ENCODE results near the gene IDI1.
"Not testable (repeated sequence)": the region's sequence is repeated elsewhere in the genome, so short reads cannot be mapped to it uniquely, and the experiment has no call there.

The IDI1 gene

DNA sequence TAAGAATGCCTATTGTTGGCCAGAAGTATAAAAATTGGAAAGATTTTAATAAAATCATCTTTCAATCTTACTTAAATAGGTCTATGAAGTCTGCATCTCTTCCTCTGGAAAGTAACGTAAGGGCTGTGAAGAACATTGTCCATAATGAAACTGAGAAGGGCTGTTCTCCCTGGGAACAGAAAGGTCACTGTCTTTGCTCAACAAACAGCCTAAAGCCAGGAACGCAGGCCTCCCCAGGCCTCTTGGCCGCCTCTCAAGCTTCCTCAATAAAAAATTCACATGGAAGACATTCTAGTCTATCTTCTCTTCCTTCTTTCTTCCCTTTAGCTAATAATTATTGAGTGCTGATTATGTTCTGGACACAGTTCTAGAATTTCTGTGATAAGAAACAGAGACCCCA lies 14.2 kb downstream of the IDI1 start:
- DNase-seq (ENCODE audit: low read depth, low spot score) = no peak

DNA sequence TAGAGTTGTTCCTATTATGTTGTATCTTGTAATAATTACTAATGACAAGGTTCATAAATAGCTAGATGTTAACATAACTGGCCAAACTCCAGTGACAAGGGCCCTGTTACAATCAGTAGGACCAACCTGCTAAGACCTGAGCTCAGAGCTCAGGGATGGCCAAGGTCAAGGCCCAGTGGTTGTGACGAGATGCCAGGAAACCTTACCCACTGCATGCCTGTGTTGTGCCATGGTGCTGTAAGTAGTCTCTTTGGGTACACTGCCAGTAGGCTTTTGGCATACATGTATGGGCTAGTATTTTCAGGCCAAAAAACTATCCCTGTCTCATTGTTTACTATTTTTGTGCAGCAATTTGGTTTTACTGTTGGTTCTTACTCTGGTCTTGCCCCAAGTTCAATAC lies 15.3 kb downstream of the IDI1 start:
- DNase-seq (ENCODE audit: low read depth, low spot score) = no peak

DNA sequence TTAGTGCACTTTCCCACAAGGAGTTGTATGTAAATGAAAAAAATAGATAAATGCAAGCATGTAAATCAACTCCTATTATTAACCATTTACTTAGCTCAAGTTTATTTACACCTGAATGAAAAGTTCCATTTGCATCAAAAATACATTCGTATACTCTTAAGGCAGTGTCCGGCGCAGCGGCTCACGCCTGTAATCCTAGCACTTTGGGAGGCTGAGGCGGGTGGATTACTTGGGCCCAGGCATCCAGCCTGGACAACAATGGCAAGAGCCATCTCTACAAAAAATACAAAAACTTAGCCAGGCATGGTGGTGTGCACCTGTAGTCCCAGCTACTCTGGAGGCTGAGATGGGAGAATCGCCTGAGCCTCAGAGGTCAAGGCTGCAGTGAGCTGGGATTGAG lies 19.1 kb downstream of the IDI1 start:
- DNase-seq (ENCODE audit: low read depth, low spot score) = no peak

DNA sequence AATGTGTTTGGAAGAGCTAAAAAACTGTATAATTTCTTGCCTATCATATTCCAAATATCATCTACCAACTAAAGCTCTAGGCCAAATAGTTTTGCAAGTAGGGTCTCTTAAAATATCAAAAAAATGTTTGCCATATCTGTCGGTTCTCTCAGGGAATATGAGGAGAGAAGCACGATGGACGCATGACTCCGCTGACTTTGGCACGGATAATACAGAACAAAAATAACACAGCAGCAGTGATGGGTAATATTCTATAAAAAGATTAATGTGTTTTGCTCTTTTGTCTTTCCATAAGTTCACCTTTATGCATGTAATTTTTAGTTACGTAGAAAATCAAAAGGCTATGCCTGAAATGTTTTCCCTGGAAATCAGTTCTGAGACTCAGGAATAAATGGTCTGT lies 22.3 kb downstream of the IDI1 start:
- no peak for DNase-seq (ENCODE audit: low read depth, low spot score)

DNA sequence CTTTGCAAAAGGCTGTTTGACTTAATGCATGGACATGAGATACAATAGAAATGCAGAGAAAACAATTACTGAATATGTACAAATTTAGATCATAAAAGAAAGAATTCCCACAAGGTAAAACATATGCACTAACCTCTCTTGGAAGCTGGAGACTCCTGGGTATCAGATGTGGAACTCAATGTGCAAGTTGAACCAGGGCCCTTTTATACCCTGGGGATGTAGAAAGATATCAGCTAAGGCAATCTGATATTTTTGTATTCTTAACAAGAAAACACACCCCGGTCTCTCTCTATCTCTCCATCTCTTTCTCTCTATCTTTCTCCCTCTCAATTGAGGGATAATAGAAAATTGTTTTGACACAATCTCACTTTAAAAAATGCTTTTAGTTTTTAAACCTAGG lies 23.2 kb downstream of the IDI1 start, which contains the start of gene IDI2:
TSS of gene IDI2 (minus strand) at position 177 of the 400 bp plus-strand sequence. CDS start 1,136 bp downstream, outside the sequence.
- DNase-seq (ENCODE audit: low read depth, low spot score) = no peak

DNA sequence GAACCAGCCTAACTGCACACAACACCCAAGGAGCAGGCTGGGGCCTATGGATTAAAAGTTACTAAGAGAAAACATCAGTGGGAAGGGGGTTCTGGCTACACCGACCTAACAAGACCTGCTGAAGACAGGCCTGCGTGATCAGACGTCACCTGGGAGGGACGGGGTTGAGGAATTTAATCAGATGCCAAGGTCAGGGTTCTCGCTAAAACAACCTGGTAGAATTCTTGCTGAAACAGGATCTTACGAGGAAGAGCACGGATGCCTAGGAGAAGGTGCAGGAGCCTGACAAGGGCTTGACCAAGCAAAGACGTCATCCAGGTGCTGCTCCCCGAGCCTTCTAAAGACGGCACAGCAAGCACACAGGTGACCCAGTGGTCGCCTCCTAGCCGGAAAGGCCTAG lies 24.8 kb downstream of the IDI1 start:
- DNase-seq (ENCODE audit: low read depth, low spot score) = no peak

DNA sequence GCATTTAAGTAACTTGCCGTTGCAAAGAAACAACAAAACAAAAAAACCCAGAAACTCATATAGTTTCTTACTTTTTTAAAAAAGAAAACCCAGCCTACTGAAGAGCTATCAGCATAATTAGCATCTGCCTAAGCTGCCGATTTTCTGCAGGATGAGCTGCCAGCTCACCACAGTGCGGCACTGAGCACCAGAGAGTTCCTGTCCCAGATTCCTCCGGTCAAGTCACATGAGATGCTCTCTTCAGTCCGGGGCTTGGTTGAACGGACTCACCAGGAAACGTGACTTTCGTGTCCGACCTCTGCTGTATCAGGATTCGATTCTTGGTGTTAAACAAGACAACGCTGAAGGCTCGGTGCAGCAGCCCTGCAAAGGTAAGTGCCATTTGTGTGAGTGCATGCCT lies 26.5 kb downstream of the IDI1 start:
- no peak for DNase-seq (ENCODE audit: low read depth, low spot score)

DNA sequence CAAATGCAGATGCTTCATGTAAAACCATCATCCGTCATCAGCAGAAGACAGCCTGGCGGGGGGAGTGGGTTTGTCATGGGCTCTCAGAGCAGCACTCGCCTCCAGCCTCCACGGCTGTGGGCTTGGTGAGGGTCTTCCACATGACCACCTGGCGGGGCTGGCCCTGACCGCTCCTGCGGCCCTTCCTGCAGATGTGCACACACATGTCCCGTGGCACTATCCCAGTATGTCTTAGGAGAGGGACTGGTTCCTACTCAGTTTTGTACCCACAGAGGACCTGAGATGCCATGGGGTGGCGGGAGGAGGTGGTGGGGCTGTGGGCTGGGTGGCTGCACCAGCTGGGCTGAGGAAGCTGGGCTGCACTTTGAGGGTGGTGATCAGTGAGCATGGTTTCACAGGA lies 28.0 kb downstream of the IDI1 start:
- no peak for DNase-seq (ENCODE audit: low read depth, low spot score)

DNA sequence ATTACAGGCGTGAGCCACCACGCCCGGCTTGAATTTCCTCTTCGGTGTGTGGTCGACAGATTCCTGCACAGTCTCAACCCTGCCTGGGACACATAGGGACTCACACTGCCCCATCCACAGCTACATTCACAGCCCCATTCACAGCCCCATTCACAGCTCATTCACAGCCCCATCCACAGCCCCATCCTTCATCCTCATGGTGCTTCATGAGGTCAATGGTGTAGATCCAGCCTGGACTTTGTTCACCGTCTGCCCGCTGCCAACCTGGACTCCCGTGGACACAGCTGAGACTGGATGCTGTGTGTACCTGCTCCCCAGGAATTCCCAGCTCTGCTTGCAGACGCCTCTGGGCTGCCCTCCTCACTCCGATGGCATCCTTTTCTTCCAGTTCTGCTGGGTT lies 28.5 kb downstream of the IDI1 start:
- DNase-seq (ENCODE audit: low read depth, low spot score) = no peak

DNA sequence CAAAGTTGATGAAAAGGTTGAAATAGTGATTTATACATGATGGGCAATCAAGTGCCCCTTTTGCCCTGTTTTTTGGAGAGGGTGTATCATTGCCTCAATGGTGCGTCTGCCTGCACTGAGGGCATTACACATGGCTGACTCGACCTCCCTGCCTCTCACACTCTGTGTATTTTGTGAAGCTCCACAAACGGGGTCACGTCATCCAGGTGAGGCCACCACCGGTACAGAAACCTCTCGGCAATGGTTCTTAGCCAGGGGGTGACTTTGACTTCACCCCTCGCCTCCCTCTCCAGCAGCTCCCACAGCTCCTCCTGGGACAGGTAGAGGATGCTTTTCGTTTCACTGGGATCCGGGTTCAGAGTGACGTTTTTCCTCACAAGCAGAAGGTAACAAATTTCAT lies 29.6 kb downstream of the IDI1 start:
- no peak for DNase-seq (ENCODE audit: low read depth, low spot score)

DNA sequence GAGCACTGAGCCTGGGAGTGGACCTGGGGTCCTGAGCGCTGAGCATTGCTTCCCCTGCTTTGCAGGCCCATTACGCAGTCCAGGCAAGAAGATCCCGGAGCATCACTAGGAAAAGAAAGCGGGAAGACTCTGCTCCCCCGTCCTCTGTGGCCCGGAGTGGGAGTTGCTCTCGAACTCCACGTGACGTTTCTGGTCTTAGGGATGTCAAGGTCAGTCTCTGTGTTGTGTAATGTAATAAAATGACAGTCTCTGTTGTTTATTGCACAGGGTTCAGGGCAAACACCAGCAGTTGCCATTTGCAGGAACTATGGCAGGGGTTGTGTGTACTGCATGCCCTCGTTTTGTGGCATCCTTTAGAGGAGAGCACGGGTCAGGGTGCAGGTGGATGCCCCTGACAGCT lies 33.2 kb downstream of the IDI1 start:
- no peak for DNase-seq (ENCODE audit: low read depth, low spot score)

DNA sequence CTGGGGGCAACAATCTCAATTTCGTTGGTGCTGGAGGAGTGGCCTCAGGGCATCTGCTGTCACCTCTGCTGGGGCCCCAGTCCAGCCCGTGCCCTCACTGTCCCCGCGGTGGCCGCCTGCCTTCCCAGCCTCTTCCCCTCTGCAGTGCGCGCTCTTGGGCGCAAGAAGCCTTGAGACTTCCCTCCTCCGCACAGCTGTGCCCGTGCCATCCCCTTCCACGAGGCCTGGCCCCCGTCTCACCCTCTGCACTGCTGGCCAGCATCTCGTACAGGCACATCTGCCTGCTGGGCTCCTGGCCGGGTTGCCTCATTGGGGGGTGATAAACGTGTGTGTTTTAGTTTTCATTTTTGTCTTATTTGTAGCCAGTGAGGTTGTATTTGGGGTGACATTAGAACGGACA lies 37.2 kb downstream of the IDI1 start:
- DNase-seq (ENCODE audit: low read depth, low spot score) = no peak

DNA sequence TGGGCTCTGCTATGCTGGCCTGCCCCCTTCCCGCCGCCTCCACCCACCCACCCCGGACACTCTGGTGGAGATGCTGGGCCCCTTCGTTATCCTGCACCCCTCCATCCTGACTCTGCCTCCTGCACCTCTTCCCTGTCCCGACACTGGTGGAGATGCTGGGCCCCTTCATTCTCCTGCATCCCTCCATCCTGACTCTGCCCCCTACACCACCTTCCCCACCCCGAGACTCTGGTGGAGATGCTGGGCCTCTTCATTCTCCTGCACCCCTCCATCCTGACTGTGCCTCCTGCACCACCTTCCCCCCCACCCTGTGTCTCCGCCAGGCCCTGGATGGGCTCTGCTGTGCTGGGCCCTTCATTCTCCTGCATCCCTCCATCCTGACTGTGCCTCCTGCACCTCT lies 38.2 kb downstream of the IDI1 start:
- no peak for DNase-seq (ENCODE audit: low read depth, low spot score)

DNA sequence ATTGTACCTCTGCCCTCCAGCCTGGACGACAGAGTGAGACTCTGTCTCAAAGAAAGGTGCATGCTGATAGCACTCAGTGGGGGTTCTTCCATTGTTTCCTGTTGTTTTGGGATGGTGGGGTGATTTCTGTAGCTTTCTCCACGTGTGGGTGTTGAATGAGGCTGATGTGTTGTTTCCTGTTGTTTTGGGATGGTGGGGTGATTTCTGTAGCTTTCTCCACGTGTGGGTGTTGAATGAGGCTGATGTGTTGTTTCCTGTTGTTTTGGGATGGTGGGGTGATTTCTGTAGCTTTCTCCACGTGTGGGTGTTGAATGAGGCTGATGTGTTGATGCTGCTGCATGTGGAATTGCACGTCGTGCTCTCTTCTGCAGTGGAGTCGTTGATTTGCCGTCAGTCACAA lies 39.0 kb downstream of the IDI1 start:
- DNase-seq (ENCODE audit: low read depth, low spot score) = not testable (repeated sequence)

DNA sequence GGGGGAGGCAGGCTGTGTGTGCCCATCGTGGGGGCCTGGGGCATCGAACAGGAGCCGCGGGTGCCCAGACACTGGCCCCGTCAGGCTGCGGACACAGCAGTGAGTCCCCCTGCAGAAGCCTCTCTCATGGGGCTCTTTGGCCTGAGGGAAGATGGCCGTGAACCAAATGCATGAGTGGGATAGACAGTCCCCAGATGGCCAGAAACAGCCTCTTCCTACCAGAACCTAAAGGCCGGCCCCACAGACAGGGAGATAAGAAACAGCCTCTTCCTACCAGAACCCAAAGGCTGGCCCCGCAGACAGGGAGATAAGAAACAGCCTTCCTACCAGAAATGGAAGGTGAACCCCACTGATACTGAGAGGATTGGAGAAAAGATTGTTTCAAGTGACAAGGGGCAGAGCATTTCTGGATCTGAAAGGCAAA lies 39.8 kb downstream of the IDI1 start:
- no peak for DNase-seq (ENCODE audit: low read depth, low spot score)

DNA sequence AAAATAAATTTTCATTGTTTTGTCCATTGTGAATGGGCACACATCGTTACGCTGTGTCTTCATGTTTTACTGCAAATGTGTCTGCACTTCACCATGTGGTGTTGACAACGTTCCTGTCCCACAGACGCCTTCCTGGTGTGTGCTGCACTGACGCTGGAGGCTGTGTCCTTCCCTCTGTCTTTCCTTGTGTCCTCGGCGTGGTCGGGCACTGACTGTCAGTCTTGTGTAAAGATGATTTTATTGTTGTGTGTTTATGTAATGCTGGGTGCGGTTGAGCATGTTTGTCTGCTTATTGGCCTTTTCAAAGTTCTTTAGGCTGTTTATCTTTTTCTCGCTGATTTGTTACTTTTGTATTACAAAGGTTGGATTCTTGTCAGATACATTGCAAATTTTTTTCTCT lies 41.3 kb downstream of the IDI1 start:
- DNase-seq (ENCODE audit: low read depth, low spot score) = no peak

DNA sequence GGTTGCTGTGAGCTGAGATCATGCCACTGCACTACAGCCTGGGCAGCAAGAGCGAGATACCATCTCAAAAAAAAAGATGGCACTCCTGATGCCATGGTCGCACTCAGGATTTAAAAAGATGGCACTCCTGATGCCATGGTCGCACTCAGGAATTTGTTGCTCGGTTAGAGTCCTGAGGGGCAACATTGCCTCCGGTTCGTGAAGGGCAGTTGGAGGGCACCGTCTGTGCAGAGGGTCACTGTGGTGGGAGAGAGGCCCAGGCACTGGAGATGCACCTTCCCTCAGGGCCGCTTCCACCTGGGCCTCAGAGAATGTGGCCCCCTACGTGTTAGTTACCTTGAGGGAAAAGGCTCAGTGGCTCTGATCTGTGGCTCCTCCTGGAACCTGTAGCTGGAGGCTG lies 42.3 kb downstream of the IDI1 start:
- no peak for DNase-seq (ENCODE audit: low read depth, low spot score)

DNA sequence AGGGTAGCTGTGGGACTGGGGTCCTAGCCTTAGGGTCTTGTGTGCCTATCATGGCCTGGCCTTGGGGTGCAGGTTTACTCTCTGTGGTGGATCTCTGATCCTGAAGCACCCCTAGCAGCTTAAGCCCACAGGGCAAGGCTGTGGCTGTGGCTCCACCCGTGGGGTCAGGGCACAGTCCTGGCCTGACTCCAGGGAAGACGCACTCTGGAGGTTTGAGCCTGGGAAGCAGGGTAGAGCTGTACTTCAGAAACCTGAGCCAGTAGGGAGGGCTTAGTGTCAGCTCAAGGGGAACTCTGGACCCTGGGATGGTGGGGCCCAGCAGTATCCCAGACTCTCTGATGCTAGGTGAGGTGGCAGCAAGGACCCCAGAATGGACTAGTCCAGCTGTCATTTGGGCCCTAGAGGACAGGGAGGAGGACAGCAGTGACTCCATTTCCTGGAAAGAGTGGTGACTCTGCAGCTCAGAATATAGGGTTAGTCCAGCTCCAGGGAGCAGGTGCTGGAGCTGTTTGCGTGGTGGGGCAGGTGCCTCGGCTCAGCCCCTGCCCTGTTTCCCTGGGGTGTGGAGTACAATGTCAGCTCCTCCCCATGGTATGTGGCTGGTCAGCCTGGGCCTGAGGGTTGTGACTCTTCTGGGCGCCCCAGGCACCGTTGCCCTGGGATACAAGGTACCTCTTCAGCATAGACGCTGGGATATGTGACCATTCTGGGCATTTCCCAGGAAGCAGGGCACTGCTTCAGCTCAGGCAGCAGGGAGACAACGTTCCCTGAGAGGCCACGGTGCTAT lies 44.8 kb downstream of the IDI1 start:
- DNase-seq (ENCODE audit: low read depth, low spot score) = no peak

DNA sequence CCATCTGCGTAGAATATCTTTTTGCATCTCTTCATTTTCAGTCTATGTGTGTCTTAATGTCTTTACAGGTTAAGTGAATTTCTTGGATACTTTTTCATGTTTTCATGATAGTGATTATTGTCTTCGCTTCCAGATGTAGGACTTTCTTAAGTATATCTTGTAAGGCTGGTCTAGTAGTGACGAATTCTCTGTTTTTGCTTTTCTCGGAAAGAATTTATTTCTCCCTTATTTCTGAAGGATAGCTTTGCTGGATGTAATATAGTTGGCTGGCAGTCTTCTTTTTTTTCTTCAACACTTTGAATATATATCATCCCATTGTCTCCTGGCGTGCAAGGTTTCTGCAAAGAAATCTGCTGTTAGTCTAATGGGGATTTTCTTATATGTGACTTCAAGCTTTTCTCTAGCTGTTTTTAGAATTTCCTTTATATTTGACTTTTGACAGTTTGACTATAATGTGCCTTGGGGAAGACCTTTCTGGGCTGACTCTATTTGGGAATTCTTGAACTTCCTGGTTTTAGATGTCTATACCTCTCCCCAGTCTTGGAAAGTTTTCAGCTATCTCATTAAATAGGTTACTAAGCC lies 46.4 kb downstream of the IDI1 start:
- DNase-seq (ENCODE audit: low read depth, low spot score) = no peak

DNA sequence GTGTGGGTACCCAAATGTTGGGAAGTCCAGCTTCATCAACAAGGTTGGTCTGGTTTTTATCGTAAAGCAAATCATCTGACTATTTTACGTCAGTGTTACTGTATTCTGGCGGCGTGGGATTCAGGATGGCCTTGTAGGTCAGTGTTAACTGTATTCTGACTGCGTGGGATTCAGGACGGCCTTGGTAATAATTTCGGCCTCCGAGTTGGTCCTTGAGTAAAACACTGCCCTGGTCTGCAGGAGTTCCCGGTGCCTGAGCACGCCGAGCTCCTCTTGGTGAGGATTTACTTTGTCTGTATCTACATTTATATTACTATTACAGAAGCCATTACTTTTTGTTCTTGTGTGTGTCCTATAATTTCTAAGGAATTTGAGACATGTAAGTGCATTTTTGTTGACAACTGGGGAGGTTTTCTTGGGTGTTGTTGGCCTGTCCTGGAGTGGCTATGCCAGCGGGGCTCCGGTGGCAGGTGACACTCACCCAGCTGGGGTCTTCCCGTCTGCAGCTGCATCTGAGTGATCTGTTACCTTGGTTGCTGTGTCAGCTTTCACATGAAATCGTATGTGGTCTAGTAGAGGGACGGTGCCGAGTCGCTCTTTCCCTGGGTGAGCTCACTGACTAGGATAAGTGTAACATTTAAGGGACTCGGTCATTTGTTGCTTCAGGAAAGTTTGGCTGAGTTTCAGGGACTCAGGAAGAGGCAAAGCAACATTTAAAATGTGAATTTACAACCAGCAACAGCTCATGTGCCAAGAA lies 51.5 kb downstream of the IDI1 start:
- DNase-seq (ENCODE audit: low read depth, low spot score) = no peak

DNA sequence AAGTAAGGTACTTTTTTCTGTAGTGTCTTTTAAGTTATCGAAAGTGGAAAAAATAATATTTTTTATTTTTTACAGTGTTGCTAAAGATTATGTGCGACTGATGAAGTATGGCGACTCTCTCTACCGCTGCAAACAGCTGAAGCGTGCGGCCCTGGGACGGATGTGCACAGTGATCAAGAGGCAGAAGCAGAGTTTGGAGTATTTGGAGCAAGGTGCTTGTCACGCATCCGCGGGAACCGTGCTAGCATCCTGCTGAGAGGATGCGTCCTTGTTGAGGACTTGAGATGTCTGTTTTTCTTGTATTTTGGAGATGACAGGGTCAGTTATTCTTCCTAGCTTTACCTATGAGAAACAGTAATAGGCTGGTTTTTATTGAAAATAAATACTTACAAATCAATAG lies 52.9 kb downstream of the IDI1 start:
- DNase-seq (ENCODE audit: low read depth, low spot score) = no peak

DNA sequence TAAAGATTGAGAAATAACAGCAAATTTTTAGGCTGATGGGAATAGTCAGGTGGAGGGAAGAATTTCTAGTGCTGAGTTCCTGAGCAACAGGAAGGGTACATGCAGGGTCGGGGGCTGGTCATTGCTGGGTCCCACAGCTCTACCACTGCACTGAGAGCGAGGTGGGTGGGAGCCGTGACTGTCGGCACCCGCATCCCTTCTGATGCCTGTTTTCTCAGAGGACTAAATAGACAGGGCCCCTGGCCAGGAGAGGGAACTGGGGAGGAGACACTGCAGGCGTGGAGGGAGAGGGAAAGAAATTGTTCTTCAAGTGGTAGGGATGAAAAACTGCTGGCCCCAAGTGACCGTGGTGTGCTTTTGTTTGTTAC lies 53.4 kb downstream of the IDI1 start:
- DNase-seq (ENCODE audit: low read depth, low spot score) = no peak

Data from brain pericyte (primary cell).